CD4-positive, alpha-beta T cell treated with Interleukin-4 for 4 hours (primary cell): ENCODE results near the gene ADGRD1.
"Not testable (repeated sequence)": the region's sequence is repeated elsewhere in the genome, so short reads cannot be mapped to it uniquely, and the experiment has no call there.

Experiments used
- DNase-seq: peaks from one replicate; pipeline ENCODE4 v3.0.0-alpha.2; 2020

Gene ADGRD1

DNA sequence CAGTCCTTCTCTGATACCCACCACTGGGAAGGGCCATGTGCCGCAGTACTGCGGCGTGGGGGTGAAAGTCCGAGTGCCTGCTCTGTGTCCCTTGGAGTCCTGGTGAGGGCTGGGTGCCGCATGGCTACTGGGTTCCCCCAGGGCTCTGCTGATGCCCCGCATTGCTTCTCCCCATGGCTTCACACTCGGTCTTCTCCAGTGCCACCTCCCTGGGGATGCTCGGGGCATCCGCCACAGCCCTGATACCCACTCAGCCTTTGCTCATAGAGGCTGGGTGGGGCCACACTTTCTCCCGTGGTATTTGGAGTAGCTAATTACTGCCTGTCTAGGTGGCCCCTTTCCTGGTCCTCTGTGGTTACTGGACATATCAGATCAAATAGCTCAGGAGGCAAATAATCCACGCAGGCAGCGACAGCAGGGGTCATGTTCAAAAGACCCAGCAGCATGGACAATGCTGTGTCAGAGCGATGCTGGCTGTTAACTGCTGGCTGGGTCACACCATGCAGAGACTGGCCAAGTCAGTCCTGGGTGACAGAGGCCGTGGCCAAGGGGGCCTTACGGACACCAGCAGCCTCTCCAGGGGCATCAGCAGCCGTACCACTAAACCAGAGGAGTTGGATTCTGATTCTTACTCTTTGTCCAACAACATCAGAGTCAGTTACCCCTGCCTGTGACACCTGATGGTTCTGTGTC lies 106.5 kb downstream of the ADGRD1 start:
- no peak for DNase-seq

DNA sequence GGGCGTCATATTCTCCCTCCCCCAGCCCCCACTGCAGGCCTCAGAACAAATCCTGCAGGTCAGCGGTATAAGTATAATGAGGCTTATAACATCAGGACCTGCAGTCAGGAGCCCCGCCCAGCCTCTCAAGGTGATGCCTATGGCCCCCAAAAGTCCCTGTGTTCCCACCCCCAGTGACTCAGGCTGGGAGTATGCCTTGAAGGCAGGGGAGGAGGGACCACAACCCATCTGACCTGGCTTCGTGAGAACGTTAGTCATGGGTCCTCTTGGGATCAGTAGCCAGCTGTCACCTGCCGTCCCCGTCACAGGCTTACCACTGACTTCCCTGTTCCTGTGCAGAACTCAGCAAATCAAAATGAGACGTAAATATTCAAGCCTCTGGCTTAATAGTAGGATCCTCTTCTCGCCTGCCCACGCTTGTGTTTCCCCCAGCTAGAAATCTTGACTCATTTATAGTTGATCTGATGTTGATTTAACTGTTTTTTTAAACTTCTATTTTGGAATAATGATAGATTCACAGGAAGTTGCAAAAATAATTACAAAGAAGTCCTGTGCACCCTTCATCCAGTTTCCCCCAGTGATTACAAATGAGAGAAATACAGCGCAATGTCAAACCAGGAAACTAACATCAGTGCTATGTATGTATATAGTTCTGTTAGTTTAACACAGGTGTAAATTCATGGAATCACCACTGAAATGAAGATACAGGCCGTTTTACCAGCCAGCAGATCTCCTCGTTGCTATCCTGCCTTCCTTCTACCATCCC lies 107.5 kb downstream of the ADGRD1 start:
- no peak for DNase-seq

DNA sequence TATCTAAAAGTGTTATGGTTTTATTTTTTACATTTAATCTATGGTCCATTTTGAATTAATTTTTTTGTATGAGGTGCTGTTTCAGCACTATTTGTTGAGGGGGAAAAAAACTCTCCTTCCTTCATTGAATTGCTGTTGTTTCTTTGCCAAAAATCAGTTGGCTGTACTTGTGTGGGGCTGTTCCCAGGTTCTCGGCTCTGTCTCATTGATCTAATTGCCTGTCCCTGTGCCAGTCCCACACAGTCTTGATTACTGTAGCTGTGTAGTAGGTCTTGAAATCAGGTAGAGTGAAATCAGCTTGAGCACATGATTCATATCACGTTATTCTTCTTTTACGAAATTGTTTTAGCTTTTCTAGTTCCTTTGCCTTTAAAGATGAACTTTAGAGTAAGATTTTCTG lies 109.7 kb downstream of the ADGRD1 start:
- no peak for DNase-seq

DNA sequence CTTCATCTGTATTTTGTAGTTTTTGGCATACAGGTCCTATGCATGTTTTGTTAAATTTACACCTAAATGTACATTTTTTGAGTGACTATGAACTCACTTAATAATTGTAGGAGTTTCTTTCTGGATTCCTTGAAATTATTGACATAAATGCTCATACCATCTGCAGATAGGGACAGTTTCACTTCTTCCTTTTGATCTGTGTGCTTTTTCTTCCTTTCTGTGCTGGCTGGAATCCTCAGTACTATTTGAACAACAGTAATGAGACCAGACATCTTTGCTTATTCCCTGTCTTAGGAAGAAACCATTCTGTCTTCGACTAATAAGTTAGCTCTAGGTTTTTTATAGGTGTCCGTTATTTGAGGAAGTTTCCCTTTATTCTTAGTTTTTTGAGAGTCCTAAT lies 110.3 kb downstream of the ADGRD1 start:
- no peak for DNase-seq

DNA sequence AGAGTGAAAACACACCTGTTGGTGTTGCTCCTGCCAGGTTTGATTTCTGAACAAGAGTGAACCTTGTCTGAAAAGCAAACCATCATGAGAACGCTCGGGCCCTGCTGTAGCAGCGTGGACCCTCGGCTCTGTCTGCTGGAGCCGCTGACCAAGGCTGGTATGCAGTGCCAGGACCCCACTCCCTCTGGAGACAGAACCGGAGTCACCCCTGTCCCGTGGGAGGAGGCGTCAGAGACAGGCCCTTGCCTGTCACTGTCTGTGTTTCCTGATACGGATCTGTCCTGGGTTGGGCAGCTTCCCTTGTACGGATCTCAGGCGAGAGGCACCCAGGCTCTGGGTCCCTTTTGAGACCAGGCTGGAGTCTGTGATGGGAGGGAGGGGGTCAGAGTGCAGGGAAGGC lies 111.6 kb downstream of the ADGRD1 start:
- DNase-seq = no peak

DNA sequence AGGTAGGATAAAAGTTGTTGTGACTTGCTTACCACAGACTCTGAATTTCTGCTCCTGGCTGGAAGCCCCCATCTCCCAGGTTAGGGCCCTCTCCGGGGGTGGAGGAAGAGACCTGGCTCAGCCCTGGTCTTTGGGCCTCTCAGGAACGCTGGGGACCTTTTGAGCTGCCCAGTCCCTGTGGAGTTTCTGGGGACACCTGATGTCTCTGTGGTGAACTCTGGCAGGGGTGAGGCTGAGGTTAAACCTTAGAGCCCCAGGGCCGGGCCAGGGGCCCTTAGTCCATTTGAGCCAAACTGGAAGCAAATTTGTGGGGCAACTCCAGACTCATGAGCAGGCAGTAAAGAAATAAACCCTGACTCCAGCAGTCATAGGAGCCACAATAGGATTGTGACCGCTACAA lies 112.1 kb downstream of the ADGRD1 start:
- no peak for DNase-seq

DNA sequence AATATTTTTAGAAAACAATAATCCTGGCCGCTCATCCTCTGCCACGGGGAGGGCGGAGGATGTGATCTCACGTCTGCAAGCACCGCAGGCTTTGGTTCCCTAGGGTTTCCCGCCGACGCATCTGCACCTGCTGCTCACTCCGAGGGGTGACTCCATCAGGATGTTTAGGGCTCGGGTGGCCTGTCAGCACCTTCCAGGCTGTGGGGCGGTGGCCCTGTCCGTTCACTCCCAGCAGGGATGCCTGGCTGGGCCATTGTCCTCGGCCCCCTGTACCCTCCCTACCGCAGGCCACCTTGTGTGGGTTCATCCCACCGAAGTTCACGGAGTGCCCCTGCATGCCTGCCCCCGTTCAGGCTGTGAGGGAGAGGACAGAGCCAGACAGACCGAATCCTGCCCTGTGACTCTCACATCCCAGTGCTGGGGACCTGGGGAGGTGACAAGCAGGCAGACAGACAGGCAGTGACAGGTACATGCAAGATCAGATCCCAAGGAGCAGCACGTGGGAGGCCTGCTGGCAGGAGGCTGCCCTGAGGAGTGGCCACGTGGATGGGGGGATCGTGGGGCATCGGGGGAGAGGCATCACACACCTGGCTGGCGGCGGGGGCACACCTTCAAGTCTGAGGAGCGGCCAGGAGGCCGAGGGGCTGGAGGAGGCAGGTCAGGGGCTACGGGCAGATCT lies 112.6 kb downstream of the ADGRD1 start:
- DNase-seq = no peak

DNA sequence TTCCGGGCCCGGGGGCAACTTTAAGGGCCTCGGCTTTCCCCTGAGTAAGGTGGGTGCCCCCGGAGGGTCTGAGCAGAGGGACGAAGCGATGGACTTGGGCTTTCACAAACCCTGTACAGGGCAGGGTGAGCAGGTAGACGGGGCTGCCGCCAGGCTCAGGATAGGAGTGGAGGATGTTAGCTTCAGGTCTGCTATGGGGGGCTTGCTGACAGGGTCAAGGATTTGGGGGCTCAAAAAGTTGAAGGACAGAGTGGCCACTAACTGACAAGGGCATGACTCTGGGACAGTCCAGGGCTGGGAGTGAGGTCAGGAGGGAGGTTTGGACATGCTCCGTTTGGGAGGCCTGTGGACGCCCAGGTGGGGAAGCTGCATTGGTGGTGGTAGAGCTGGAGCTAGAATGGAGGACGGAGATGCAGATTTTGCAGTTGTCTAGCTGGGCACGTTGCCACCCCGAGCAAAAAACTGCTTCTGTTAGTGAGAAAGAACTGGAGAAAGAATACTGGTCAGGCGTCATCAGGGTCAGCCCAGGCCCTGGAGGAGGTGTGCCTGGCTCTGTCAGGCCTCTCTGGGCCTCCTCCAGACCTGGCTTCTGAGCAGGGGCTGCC lies 113.3 kb downstream of the ADGRD1 start:
- DNase-seq = no peak

DNA sequence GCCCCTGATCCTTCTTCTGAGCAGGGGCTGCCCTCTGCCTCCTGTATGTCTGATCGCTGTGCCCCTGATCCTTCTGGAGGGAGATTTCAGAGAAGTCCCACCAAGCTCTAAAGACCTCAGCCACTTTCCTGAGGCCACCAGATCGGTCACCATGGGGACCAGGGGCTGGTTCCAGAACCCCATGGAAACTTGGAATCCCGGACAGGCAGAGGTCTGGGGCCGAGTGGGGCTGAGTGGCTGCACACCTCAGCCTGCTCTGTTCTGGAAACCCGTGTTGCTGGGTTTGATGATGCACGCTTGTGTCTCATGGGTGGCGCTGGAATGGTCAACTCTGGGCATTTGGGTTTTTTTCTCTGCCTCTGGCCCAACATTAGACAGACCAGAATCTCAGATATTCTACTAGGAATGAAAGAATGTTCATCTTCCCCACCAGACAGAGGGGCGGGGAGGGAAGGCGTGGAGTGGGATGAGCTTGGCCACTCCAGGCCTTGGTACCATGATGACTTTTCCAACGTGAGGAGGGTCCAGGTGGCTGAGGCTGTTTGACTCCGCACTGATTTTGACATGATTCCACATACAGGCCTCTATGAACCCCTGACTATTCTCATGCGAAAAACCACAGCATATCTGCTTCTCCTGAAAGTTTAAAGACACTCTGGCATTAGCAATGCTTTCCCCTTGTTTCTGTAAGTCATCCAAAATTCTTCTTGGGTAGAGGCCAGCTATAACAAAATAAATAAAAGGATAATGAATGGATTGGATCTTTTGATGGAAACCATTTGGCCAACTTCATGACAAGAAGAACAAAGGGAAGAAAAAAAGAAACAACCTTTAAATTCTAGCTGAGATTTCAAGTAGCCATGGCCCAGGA lies 114.5 kb downstream of the ADGRD1 start:
- no peak for DNase-seq

DNA sequence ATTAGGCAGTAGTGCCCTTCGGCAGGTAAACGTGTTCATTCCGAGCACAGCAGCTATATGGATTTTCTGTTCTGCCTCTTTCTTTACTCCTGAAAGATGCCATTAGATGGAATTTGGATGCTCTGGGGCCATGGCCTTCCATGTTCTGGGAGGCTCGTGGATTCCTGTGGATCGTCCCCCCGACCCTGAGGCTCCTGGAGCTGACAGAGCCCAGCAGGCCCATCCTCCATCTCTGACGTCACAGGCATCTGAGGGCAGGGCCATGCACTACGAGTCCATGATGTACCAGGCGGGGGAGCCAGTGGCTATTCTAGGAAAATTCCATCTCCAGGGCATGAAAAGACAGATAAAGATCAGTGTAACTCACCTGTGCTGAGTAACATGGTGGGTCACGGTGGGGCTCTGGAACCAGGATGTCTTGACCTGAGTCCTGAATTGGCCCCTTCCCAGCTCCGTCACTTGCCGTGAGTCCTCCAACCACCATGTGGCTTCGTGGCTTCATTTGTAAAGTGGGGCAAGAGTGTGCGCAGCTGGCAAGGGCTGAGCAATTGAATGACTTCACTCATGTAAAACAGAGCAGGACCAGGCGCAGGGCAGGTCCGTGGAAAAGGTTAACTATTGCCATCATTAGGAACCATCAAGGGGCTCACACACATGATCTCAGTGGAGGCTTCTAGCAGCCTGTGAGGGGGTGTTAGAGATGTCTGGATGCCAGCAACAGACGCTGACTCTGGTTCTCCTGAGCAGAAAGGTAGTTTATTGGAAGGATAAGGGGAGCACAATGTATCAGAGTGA lies 115.4 kb downstream of the ADGRD1 start:
- not testable (repeated sequence) for DNase-seq

DNA sequence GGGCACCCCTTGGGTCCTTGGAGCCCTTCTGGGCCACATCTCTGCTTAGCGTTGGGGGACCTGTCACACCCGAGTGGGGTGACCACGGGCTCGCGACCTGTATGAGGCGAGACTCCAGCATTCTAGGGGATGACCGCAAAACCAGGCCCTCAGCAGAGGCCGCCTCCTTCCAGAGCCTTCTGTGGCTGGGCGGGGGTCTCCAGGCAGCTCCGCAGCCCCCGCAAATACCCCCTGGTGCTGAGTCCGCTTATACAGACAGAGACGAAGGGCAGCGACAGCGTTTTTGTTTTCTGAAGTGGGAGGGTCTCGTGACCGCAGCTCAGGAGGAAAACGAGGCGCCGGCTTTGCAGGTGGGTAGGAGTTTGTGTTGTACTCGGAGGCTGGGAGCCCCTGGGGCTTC lies 116.4 kb downstream of the ADGRD1 start:
- DNase-seq = not testable (repeated sequence)

DNA sequence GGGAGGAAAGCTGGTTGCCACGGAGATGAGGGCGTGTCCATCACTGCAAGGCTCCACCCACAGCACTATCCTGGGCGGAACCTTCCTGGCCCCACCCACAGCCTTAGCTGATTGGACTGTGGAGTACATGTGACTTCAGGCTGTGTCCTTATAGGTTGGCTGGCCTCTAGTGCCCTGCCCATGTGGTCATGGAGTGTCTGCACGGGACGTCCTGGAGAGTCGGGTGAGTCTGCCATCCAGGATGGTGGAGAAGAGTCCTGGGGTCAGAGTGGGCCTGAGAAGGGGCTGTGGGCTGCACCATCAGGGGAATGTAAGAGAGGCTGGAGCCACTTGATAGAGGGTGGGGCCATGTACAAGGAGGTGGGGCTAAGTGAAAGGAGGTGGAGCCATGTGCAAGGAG lies 117.0 kb downstream of the ADGRD1 start:
- not testable (repeated sequence) for DNase-seq

DNA sequence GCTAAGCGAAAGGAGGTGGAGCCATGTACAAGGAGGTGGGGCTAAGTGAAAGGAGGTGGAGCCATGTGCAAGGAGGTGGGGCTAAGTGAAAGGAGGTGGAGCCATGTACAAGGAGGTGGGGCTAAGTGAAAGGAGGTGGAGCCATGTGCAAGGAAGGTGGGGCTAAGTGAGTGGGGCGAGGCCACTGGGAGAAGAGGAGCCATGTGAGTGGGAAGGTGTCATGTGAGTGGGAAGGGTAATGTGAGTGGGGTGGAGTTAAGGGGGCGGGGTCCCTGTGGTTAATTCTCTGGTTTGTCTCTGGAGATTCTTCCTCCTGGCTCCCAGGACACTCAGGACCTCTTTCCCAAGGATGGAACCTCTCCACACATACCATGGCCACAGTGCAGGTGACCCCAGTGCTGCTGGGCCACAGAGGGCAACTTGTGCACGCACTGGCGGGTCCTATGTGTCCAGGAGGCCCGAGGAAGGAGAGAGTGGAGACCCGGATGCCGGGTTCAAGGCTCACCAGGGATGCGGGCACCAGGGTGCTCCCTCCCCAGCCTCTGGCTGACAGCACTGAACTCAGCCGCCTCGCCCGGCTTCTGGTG lies 117.6 kb downstream of the ADGRD1 start:
- not testable (repeated sequence) for DNase-seq

DNA sequence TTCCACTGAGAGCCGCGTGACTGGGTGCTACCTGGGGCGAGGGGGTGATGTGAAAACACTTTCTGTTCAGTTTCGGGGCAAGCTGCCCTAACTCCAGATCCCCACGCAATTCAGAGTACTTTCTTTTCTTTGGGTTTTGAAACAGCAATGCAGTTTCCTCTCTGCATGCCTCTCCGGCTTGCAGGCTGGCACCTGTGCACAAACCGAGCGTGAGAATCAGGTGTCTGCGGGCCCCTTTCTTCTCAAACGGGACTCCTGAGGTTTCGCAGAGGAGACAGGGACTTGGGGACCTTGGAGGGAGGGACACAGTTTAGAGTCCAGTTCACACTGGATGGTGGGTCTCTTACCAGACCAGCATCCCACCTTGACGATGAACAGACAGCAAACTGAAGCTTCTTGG lies 118.2 kb downstream of the ADGRD1 start:
- not testable (repeated sequence) for DNase-seq

DNA sequence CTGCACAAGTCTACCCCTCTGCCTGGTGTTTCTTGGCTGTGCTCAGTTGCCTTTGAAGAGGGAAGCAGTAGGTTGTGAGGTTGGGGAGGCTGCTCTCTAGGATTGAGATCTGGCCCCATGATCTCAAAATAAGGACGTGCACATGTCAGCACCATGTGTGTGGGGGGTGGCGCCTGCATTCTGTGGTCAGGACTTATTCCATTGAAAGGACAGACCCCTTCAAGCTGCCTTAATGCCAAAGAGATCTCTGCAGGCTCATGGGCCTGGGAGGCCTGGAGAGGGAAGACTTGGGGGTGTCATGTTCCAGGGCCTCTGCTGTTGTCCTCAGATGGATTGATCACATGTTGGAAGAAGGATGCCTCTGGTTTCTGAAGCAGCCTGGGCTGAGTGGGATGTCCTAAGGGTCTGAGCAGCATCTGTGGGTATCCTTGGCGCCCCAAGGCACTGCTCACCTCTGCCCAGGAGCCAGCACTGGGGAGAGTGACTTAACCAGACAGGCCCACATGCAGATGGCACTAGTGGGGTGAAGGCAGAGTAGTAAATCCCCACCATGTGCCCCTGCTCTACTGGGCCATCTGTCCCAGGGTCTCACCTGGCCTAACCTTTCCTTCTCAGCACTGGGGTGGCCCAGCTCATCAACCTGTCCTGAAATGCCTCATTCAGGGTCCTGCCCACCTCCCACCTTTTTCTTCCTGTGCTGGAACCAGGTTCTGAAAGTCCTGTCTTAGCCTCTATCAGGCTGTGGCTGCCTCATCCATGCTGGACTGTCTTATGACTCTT lies 118.9 kb downstream of the ADGRD1 start:
- DNase-seq = no peak

DNA sequence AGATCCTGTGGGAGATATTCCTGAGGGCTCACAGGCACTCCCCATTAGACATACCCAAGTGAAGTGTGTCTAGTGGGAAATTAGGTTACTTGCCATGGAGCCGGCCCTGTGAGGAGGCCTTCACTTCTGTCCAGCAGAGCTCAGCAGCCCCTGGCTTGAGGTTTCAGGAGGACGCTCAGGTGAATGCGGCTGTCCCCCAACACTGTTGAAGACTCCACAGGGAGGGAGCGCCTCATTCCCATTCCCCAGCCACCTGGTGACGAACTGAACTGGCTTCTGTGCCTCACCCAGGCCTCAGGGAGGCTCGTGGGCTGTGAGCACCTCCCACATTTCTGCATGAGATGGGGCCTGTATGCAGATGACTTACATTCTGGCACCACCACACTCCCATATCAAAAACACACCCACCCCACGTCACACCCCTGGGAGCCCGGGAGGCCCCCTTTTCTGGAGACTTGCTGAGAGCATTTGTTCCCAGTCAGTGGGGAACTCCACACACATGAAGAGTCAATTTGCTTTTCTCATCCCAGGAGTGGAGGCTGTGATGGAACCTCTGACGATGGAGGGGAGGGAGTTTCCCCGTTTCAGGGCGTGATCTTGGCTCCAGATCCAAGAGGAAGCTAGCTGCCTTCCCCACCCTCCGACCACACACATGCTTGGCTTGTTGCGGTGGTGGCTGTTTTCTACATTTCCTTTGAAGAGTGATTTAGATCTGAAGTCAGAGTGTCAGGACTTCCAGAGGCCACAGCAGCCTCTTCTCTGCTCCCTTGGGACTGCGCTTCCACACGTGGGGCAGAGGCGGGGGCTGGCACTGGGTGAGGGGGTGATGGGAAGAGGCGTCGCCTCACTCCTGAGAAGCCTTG lies 120.7 kb downstream of the ADGRD1 start:
- no peak for DNase-seq

DNA sequence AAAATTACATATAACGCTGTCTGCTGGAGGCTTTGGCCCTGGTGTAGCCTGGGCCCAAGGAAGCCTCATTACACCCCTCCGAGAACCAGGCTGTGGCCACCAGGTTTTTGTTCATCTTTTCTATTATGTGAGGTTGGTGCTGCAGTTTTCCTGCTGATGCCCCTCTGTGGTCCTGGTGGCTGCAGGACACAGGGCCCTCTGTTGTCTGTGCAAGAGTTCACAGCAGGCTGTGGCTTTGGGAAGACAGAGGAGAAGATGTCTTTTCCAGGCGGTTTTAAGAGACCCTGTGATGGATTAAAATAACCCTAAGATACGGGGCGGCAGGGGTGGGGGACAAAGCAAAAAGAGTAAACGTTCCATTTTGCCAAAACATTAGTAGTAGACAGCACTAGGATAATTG lies 121.5 kb downstream of the ADGRD1 start:
- DNase-seq = no peak

DNA sequence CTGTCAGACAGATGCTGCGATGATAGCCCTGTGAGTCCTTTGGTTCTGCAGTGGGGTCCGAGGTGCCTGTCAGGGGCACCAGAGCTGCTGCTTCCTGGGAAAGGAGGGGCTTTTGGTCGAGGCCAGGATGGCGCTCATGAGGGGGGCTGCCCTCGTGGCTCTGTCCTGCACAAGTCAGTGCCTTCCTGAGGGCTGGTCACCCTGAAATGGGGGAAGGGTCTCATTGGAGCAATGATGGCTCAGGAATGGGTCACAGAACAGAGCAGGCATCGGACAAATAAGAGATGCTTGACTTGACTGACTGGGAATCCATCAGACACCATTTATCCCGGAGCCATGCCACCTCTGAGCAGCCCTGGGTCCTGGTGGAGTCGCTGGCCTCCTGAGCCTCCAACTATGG lies 121.9 kb downstream of the ADGRD1 start:
- no peak for DNase-seq

DNA sequence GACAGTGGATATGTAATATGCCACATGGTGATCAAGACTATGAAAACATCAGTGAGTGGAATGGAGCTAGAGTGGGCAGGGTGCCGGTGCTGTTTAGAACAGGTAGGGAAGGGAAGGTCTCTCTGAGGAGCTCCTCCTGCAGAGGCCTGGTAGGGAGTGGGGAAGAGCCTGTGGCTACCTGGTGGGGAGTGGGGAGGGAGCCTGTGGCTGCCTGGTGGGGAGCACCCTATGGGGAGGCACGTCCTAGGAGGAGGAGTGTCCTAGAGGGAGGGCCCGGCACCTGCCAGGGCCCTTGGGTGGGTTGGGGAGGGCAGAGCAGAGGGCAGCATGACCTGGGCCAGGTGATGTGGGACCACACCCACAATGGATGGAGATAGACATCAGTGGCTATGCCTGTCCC lies 122.6 kb downstream of the ADGRD1 start:
- DNase-seq = no peak
